Esophagus muscularis mucosa (tissue), 4 donors: ENCODE data around the gene SLX4IP. TPM values are rescaled to one million over a fixed set of nuclear protein-coding genes. Genes with fewer than 3 reads are reported as not detected.

ENCODE experiments used
- DNase-seq: peaks from one replicate; pipeline ENCODE4 v3.0.0-alpha.2; 2017; ENCODE audit errors: extremely low spot score
- H3K27ac ChIP-seq, 4 donors: fragments of 200-600 bp; sonication (generic); replicated peaks in 1 of 4; 1 replicate in 3 of 4; 2 replicates in 1 of 4; pipeline ENCODE4 v1.5.1; 2016 to 2019; ENCODE audit warnings: mild to moderate bottlenecking in 1 of 4
- H3K27me3 ChIP-seq, 4 donors: fragments of 200-600 bp; sonication (generic); one replicate each; pipeline versions ENCODE4 v1.5.1 to v1.6.0; 2016 to 2019
- H3K36me3 ChIP-seq, 4 donors: fragments of 200-600 bp; sonication (generic); one replicate each; pipeline ENCODE4 v1.5.1; 2016 to 2019
- H3K4me1 ChIP-seq, 4 donors: fragments of 200-600 bp; sonication (generic); one replicate each; pipeline ENCODE4 v1.5.1; 2016 to 2019
- H3K4me3 ChIP-seq, 4 donors: fragments of 200-600 bp; sonication (generic); 1 replicate in 2 of 4; 2 replicates in 2 of 4; pipeline ENCODE4 v1.5.1; 2016 to 2019; ENCODE audit warnings: mild to moderate bottlenecking in 4 of 4, moderate library complexity in 1 of 4
- H3K9me3 ChIP-seq, 4 donors: fragments of 200-600 bp; sonication (generic); 1 replicate in 3 of 4; 2 replicates in 1 of 4; pipeline ENCODE4 v1.5.1; 2016 to 2019
- EP300 ChIP-seq: sonication (generic); formaldehyde crosslinking; IDR thresholded peaks from one replicate; pipeline ENCODE4 v1.6.1; 2017; ENCODE audit warnings: antibody characterized with exemption
- POLR2A ChIP-seq: fragments of 450-650 bp; IDR thresholded peaks from one replicate; pipeline ENCODE4 v1.6.1; 2017; ENCODE audit warnings: antibody characterized with exemption, moderate library complexity, mild to moderate bottlenecking, low read depth
- POLR2AphosphoS5 ChIP-seq, 2 donors: sonication (generic); formaldehyde crosslinking; IDR thresholded peaks; one replicate each; pipeline ENCODE4 v1.6.1; 2017; ENCODE audit warnings: antibody characterized with exemption in 2 of 2
- WGBS: methylation state at CpG from one replicate; pipeline ENCODE4 v1.1.5; 2018; 5-methylcytosine and 5-hydroxymethylcytosine counted together
- intact Hi-C: fragments of 100-400 bp; cut with DNase I; formaldehyde crosslinking; loops from one replicate; pipeline ENCODE4 v1.15.1; 2023
- total RNA-seq, 4 donors: library from RNA; depleted of rRNA; stranded (reverse); fragments of >200 nt; gene quantifications; one replicate each; pipeline versions ENCODE4 v1.1.0 to v1.2.1, GENCODE V29; 2016
- TF ChIP-seq, protein P1 (sequence below), 3 experiments: fragments of 200-600 bp in 2 of 3; fragments of 450-650 bp in 1 of 3; sonication (generic) in 2 of 3; IDR thresholded peaks; one replicate each; pipeline ENCODE4 v1.5.1; 2017 to 2019; ENCODE audit warnings: antibody characterized with exemption in 3 of 3, mild to moderate bottlenecking in 2 of 3, moderate library complexity in 1 of 3

The SLX4IP gene
- total RNA-seq, 4 donors from 2014 or later: 1.2 to 2.1 (median 1.5) TPM

DNA sequence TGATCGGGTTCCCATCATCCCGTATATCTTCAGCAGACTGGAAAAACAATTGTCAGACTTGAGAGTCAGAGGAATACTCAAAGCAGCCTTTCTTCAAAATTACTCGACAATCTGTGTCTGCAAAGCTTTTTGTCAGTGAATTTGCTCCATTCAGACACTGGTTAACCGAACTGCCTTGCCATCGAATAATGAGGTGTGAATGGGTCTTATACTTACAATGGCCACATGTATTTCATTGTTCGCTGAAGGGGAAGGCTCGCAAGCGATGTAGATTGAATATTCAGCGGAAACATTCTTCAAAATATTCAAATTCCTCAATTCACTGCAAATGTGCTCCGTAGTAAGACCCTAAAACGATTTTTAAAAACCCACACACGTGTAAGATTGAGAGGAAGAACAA is 205.8 kb downstream of the SLX4IP start:
- intact Hi-C loops: loop anchor here (10.0 kb wide), 1 partner anchor 86 kb away; no protein-coding TSS in a partner anchor
- H3K27ac ChIP-seq: no peak overlapping the region

DNA sequence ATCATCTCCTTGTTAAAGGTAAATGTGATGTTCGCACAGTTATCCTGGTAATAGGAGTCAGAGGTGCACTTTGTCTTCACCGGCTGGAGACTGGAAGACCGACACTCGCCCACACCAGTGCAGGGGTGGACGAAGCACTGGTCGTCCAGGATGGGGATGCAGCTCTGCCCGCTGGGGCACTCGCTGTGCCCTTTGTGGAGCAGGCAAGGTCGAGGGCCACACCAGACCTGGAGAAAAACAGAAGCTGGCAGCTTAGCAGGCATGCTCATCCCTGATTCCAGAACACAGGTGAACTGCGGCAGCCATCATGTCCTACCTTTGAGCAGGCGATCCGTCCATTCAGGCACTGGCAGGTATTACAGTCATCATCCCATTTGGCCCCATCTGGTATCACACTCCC is 206.4 kb downstream of the SLX4IP start:
- TF ChIP-seq POLR2AphosphoS5 (IDR thresholded peaks at IDR 0.05): no peak
- no peak for TF ChIP-seq EP300
- TF ChIP-seq, protein P1, sequence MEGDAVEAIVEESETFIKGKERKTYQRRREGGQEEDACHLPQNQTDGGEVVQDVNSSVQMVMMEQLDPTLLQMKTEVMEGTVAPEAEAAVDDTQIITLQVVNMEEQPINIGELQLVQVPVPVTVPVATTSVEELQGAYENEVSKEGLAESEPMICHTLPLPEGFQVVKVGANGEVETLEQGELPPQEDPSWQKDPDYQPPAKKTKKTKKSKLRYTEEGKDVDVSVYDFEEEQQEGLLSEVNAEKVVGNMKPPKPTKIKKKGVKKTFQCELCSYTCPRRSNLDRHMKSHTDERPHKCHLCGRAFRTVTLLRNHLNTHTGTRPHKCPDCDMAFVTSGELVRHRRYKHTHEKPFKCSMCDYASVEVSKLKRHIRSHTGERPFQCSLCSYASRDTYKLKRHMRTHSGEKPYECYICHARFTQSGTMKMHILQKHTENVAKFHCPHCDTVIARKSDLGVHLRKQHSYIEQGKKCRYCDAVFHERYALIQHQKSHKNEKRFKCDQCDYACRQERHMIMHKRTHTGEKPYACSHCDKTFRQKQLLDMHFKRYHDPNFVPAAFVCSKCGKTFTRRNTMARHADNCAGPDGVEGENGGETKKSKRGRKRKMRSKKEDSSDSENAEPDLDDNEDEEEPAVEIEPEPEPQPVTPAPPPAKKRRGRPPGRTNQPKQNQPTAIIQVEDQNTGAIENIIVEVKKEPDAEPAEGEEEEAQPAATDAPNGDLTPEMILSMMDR (IDR thresholded peaks at IDR 0.05): no peak
- TF ChIP-seq POLR2A: no peak
- Histone ChIP-seq H3K4me3 (no peak overlapping the region), H3K4me1 (peaks cover 21 to 29% (median 25%) of the 10 kb centered on the region in 4 donors), H3K9me3 (no peaks in the 10 kb centered on the region), H3K27ac (no peak overlapping the region), H3K36me3 (peaks cover 39 to 89% (median 64%) of the 10 kb centered on the region in 4 donors), H3K27me3 (no peaks in the 10 kb centered on the region)
- 93% methylated on average over 11 of the region's 12 CpGs for WGBS
- intact Hi-C loops: loop anchor here (10.0 kb wide), 1 partner anchor 87 kb away; no protein-coding TSS in a partner anchor
- no peak for DNase-seq

More for the DNA sequence above, 205.8 kb downstream of the SLX4IP start:
- H3K9me3 ChIP-seq: no peaks in the 10 kb centered on the region
- 91% methylated on average over 12 of the region's 12 CpGs for WGBS
- no peak for DNase-seq
- peaks cover 39 to 84% (median 59%) of the 10 kb centered on the region in 4 donors for H3K36me3 ChIP-seq
- H3K4me3 ChIP-seq: no peak overlapping the region
- H3K27me3 ChIP-seq: no peaks in the 10 kb centered on the region
- peaks cover 27 to 34% (median 31%) of the 10 kb centered on the region in 4 donors for H3K4me1 ChIP-seq
- TF ChIP-seq, protein P1 (IDR thresholded peaks at IDR 0.05): no peak
- TF ChIP-seq POLR2AphosphoS5 (IDR thresholded peaks at IDR 0.05) (no peak), EP300 (no peak), POLR2A (no peak)

DNA sequence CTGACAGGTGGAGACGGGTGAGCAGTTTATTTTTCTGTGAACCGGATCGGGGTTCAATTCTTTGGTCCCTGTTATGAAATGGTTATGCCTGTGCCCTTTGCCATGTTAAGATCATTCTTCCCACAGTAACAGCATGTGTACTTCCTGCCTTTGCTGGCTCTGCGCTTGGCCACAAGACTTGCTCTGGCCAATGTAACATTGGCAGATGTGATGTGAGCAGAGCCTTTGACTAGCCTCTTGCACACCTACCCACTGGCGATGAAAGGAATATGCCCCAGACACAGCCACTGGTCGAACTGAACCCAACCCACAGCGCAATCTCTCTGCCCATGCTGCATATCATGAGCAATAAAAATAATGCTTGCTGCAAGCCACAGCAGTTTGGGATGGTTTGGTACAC is 206.8 kb downstream of the SLX4IP start:
- intact Hi-C loops: loop anchor here (10.0 kb wide), 1 partner anchor 87 kb away; no protein-coding TSS in a partner anchor
- Histone ChIP-seq H3K27me3 (no peaks in the 10 kb centered on the region), H3K9me3 (no peaks in the 10 kb centered on the region), H3K4me3 (no peak overlapping the region), H3K36me3 (peaks cover 39 to 92% (median 66%) of the 10 kb centered on the region in 4 donors), H3K27ac (no peak overlapping the region), H3K4me1 (peaks cover 17 to 26% (median 21%) of the 10 kb centered on the region in 4 donors)
- DNase-seq: no peak
- 98% methylated on average over 7 of the region's 7 CpGs for WGBS
- TF ChIP-seq POLR2AphosphoS5 (IDR thresholded peaks at IDR 0.05): no peak
- TF ChIP-seq, protein P1 (IDR thresholded peaks at IDR 0.05): no peak
- no peak for TF ChIP-seq POLR2A
- no peak for TF ChIP-seq EP300

DNA sequence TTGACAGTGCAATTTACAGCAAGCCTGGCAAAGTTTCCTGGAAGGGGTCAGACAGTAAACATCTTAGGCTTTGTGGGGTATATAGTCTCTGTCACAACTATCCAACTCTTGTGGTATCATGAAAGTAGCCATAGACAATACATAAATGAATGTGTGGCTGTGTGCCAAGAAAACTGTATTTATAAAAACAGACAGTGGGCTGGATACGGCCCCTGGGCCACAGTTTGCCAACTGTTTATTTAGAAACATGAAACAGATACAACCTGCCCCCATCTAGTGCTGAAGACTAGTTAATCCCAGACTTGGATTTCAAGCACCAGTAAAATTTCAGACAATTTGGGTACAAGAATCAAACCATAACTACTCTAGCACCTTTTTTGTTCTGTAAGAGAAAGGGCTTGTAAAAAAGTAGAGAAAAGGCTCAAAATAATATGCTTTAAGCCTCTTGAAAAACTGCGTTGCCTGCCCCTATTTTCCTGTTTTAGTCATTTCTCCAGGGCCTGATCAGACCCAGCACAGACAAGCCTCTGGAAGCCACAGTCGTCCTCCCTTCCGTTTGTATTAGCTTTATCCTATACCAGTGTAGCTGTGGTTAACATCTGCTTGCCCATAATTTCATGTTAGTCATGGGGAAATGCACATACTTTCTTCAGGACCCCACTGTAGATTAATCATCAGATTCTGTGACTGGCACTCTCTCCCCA is 207.9 kb downstream of the SLX4IP start:
- intact Hi-C loops: loop anchor here (10.0 kb wide), 1 partner anchor 88 kb away; no protein-coding TSS in a partner anchor

More for the DNA sequence above, 207.9 kb downstream of the SLX4IP start:
- no peaks in the 10 kb centered on the region for H3K27me3 ChIP-seq
- H3K4me1 ChIP-seq: peaks cover 7 to 16% (median 10%) of the 10 kb centered on the region in 4 donors
- TF ChIP-seq EP300 (no peak), POLR2AphosphoS5 (IDR thresholded peaks at IDR 0.05) (no peak), POLR2A (no peak)
- TF ChIP-seq, protein P1 (IDR thresholded peaks at IDR 0.05): no peak
- no peak overlapping the region for H3K4me3 ChIP-seq
- H3K27ac ChIP-seq: no peak overlapping the region
- 65% methylated on average over 4 of the region's 4 CpGs for WGBS
- no peak for DNase-seq
- H3K36me3 ChIP-seq: peaks cover 39 to 92% (median 74%) of the 10 kb centered on the region in 4 donors
- H3K9me3 ChIP-seq: no peaks in the 10 kb centered on the region
